T1000 (cell line): Measurements from ENCODE around the gene ADRB2.
A peak's percentile ranks its signal among the peaks of the same experiment; 100 is the strongest.

Experiments used
- DNase-seq: peaks from one replicate; lab custom pipeline; 2025; ENCODE audit warnings: mixed read lengths; lab: John Stamatoyannopoulos, UW

Gene ADRB2

GRCh38 chr5:148805326-148806290 lies 20.8 kb upstream of the ADRB2 start:
- peak; percentile 23 for DNase-seq

- no peak for DNase-seq
These were observed 19.9 kb upstream of the ADRB2 start for GRCh38 chr5:148806520-148806931.

GRCh38 chr5:148807851-148808250 lies 18.6 kb upstream of the ADRB2 start:
- no peak for DNase-seq

GRCh38 chr5:148808864-148809642 lies 17.4 kb upstream of the ADRB2 start:
- DNase-seq, result no peak

- DNase-seq, result no peak
These were observed 16.5 kb upstream of the ADRB2 start for GRCh38 chr5:148809781-148810524.

- DNase-seq, result no peak
These were observed 15.6 kb upstream of the ADRB2 start for GRCh38 chr5:148810823-148811222.

GRCh38 chr5:148811756-148812155 lies 14.7 kb upstream of the ADRB2 start:
- DNase-seq, result no peak

- DNase-seq, result no peak
These were observed 11.3 kb upstream of the ADRB2 start for GRCh38 chr5:148815086-148815485.

GRCh38 chr5:148815578-148815977 lies 10.8 kb upstream of the ADRB2 start:
- DNase-seq, result no peak

GRCh38 chr5:148816357-148816756 lies 10.1 kb upstream of the ADRB2 start:
- no peak for DNase-seq

- DNase-seq, result no peak
These were observed 9.6 kb upstream of the ADRB2 start for GRCh38 chr5:148816782-148817181.

GRCh38 chr5:148817606-148818005 lies 8.8 kb upstream of the ADRB2 start:
- no peak for DNase-seq

GRCh38 chr5:148820461-148821395 lies 5.7 kb upstream of the ADRB2 start:
- no peak for DNase-seq

GRCh38 chr5:148823871-148824270 lies 2.5 kb upstream of the ADRB2 start:
- DNase-seq, result no peak

- DNase-seq, result no peak
These were observed 727 bp upstream of the ADRB2 start for GRCh38 chr5:148825716-148826052.

GRCh38 chr5:148826739-148827070 lies 294 bp downstream of the ADRB2 start:
- no peak for DNase-seq

- DNase-seq, result no peak
These were observed 1.3 kb downstream of the ADRB2 start for GRCh38 chr5:148827723-148828122.

- no peak for DNase-seq
These were observed 2.3 kb downstream of the ADRB2 start for GRCh38 chr5:148828511-148829247.

GRCh38 chr5:148829248-148829594 lies 2.8 kb downstream of the ADRB2 start:
- DNase-seq, result no peak

GRCh38 chr5:148829734-148830133 lies 3.3 kb downstream of the ADRB2 start:
- no peak for DNase-seq

GRCh38 chr5:148830211-148830610 lies 3.8 kb downstream of the ADRB2 start:
- no peak for DNase-seq
